NCI-H2081 (cell line): Measurements from ENCODE around the gene PIP4K2A.

Experiments
- DNase-seq, 2 experiments: peaks; one replicate each; lab custom pipeline; 2025; lab: John Stamatoyannopoulos, UW

The PIP4K2A gene

GRCh38 chr10:22620140-22620857 is 94.1 kb downstream of the PIP4K2A start:
- DNase-seq = peak; percentile 4 to 15

DNA sequence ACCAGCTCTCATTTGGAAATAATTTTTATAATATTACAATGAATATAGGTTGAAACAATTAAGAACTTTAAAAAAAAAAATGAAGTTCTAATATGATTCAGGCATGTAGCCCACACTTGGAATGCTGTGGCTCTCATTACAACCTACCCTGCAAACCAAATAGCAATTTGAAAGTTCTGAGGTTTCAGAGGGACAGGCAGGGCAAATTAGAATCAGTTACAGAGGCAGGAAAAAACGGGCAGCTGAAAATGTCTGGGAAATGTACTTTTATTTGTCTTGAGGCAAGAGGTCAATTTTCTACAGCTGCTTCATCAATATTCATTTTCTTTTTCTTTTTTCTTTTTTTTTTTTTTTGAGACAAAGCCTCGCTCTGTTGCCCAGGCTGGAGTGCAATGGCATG is 95.3 kb downstream of the PIP4K2A start:
- no peak for DNase-seq

DNA sequence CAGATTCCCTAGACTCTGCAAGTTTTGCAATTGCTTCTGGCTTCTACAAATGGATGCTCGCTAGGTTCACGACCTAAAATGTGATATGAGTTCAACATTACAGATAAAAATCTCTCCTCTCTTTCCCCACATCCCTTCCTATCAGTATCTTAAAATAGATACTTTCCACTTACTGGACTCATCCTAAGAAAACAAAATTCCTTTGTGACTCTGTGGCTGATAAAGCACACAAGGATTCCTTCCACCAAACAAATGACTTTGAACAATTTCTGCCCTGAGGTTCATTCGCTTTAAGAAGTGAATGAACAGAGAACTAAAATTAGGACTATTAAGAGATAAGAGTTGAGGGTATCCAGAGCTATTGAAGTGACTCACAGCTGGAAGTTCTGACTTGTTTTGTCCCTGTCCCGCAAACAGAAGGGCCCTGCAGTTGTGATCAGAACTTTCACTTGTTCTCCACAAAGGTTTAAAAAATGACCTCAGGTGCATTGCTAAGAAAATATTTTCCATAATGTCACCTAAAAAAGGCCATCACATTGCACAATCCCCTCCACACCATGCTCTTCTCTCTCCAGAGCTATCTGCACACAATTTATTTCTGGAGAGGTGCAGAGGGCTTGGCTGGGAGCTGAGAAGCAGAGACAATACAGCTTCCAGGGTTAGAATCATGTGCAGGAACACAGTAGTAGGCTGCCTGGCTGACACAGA is 96.1 kb downstream of the PIP4K2A start:
- no peak for DNase-seq

- DNase-seq = no peak
Observed at GRCh38 chr10:22617516-22617915, 96.9 kb downstream of the PIP4K2A start.

GRCh38 chr10:22617051-22617450 is 97.3 kb downstream of the PIP4K2A start:
- DNase-seq = no peak

DNA sequence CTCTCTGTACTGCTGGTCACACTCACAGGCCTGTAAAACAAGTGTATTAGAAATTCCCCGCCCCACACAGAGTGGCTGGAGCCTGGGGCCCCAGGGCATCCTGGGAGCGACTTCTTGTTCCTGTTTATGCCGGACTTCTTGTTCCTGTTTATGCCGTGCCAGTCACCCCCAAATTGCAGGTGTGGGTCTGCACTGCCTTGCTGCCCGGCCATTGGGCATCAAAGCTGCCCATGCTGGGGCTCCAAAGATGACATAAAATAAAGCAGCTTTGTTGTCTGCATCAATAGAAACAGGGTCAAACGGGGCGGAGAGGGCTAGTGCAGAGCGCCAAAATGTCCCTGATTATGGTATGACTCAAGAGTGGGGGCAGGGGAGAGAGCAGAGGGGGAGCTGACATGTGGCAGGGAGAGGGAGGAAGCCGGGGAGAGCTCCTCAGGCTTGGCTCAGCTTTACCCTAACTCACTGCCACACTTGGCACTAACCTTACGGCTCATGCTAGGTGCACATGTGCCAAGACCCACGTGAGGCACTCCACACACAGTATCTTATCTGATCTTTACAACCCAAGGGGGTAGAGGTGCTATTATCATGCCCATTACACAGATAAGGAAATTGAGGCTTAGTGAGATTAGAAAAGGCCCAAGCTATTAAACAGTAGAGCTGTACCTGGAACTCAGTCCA is 98.4 kb downstream of the PIP4K2A start:
- no peak for DNase-seq

DNA sequence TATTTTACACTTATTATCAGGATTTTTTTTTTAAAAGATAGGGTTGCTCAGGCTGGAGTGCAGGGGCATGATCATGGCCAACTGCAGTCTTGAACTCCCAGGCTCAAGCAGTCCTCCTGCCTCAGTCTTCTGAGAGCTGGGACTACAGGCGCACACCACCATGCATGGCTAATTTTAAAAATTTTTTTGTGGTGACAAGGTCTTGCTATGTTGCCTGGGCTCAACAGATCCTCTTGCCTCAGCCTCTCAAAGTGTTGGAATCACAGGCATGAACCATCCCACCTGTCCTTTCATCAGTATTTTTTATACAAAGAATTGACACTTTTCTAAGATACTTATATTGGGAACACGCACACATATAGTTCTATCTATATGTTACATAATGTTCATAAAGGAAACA is 99.3 kb downstream of the PIP4K2A start:
- no peak for DNase-seq

GRCh38 chr10:22613011-22613410 is 101.4 kb downstream of the PIP4K2A start:
- DNase-seq = no peak

- DNase-seq = no peak
Observed at GRCh38 chr10:22612318-22612717, 102.1 kb downstream of the PIP4K2A start.

DNA sequence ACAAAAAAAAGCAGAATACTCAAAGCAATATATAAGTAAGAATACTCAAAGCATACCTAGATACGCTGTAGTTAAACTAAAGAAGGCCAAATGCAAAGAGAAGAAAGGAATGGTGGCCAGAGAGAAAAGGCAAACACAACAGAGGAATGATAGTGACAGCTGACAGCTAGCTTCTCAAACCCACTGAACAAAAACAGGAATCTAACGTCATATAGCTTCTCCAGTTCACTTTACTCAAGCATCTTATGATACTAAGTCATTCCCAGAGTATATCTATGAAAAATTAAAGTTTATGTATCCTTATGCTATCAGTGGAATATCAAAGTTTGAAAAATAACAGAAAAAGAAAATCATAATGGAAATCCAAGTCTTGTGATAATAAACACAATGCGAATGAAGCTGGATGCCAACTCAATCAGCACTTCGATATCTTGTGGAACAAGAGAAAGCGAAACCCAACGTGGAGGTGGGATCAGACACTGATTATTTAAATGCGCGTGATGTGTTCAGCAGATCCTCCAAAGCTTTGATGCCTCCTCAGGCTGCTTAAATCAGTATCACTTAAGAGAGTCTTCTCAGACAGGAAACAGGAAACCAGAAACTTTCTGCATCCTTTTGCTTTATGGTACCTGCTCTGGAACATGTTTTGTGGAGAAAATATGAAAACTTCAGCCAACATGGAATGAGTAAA is 102.8 kb downstream of the PIP4K2A start:
- DNase-seq = no peak

DNA sequence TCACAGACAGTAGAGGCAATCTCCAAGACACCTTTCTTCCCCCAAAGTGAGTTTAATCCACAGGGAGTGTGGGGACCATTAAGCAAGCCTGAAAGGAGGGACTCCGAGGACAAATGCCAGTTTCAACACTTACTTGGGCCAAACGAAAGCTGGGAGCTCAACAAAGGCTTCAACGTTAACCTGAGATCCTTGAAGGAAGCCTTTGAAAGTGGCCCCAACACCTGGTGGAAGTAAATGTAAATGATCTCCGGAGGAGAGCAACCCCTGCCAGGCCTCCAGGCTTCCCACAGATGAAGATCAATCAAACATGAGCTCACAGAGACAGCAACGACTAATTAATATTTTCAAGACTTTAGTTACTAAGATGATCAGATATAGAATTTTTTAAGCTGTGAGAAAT is 103.8 kb downstream of the PIP4K2A start:
- DNase-seq = no peak

DNA sequence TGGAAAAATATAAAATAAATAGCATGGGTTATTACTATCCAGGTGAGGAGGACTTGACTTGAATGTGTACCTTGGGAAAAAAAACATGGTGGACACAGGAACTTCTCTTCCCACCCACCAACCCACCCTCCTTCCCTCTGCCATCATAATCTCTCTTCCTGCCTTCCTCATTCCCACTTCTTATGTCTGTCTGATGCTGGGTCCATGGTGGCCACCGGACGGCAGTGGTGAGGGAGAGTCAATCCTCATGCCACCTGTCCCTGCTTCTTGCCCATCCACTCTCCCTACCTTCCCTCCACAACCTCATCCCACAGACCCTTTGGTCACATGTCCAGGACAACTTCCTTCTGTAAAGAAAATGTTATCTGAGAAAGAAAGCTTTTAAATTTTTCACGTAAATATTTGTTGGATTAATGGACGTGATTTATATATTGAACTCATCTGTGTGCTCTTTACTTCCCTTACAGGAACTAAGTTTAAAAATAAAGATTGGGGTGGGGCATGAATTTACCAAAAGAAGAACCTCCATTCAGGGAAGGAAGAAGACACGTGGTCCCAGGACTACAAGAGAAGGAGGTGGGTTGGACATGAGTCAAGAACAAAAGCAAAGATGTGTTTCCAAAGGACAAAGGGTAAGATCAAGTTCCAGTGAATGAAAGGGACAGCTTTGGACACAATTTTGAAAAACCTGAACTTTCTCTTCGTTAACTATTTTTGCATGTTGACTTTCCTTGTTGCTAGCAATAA is 104.5 kb downstream of the PIP4K2A start:
- no peak for DNase-seq

- DNase-seq = no peak
Observed at GRCh38 chr10:22609251-22609650, 105.1 kb downstream of the PIP4K2A start.

- no peak for DNase-seq
Observed at GRCh38 chr10:22607261-22607660, 107.1 kb downstream of the PIP4K2A start.

GRCh38 chr10:22606164-22606614 is 108.2 kb downstream of the PIP4K2A start:
- no peak for DNase-seq

GRCh38 chr10:22605168-22605567 is 109.2 kb downstream of the PIP4K2A start:
- no peak for DNase-seq

GRCh38 chr10:22604344-22605126 is 109.8 kb downstream of the PIP4K2A start:
- no peak for DNase-seq

- DNase-seq = no peak
Observed at GRCh38 chr10:22603581-22603980, 110.8 kb downstream of the PIP4K2A start.

DNA sequence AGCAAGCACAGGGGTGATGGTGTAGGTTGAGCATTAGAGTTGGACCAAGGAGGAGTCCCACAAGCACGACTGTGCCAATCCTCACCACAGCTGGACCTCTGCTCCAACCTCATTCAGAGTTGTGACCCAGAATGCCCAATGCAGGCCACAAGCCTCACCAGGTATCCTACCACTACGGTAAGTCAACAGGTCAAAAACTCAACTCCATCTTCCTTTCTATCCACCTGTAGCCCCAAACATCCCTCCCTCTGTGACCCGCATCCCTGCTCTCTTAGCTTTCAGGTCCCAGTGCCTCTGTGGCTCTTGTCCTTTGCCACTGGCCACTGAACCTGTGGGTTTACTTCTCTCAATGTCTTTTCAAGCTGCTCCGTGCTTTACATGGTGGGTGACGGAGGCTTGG is 112.8 kb downstream of the PIP4K2A start:
- no peak for DNase-seq

- DNase-seq = no peak
Observed at GRCh38 chr10:22599636-22600228, 114.6 kb downstream of the PIP4K2A start.
